Measurements from ENCODE around the gene SPZ1. TPM values are rescaled to one million over a fixed set of nuclear protein-coding genes. Genes with fewer than 3 reads are reported as not detected.

SPZ1 gene
- total RNA-seq, 4 donors from 2014 or later = not detected

DNA sequence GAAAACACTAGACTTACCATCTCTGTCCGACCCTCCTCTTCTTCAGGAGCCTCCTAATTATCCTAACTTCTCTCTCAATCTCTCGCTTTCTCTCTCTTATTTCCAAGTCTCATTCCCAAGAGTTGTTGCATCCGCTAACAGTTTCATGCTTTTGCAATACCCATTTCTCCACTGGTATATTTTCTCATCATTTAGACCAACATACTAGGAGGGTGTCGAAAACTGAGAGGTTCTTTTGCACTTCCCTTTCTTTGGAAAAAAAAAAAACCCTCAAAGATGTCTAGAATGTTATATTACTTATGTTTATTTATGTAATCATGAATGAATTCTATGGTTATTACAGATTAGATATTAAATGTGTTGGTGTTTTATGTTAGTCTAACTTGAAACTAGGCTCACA is 35.9 kb downstream of the SPZ1 start:
- TF ChIP-seq POLR2A (IDR thresholded peaks at IDR 0.05) (no peak), CTCF (IDR thresholded peaks at IDR 0.05 in 4 of 5, conservative IDR thresholded peaks at IDR 0.05 in 1 of 5) (no peak)
- DNase-seq (no peak), ATAC-seq (no peak)
- intact Hi-C loops (cut with DNase I; ENCODE audit: low total_unique reads) (no loop called here), in situ Hi-C loops (cut with MboI; ENCODE audit: low sequenced_read_pairs in 4 of 4) (no loop called here)
- no peaks in the 10 kb centered on the region for H3K27me3 ChIP-seq
- no peaks in the 10 kb centered on the region for H3K36me3 ChIP-seq
- no peaks in the 10 kb centered on the region for H3K9me3 ChIP-seq
- H3K4me1 ChIP-seq = no peaks in the 10 kb centered on the region
- no peak overlapping the region for H3K4me3 ChIP-seq
- no peak overlapping the region for H3K27ac ChIP-seq

DNA sequence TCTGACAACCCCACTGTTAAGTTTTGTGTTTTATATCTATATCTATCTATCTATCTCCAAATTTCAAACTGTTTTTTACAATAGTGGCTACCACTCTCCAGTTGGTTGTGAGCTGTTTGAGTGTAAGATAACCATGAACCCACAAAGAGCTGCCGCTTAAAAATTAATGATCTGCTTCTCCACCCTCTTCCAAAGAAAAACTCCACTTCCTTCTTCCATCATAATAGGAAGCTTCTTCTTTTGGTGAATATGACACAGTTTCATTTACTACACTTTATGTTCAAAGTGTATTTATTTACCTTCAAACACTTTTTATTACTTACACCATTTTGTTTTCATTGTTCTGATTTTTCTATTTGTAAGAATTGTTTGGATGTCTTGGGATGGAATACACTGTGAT is 37.9 kb downstream of the SPZ1 start:
- Histone ChIP-seq H3K4me3 (no peak overlapping the region), H3K27me3 (no peaks in the 10 kb centered on the region), H3K27ac (no peak overlapping the region), H3K9me3 (no peaks in the 10 kb centered on the region), H3K4me1 (no peaks in the 10 kb centered on the region), H3K36me3 (no peaks in the 10 kb centered on the region)
- no peak for DNase-seq
- in situ Hi-C loops (cut with MboI; ENCODE audit: low sequenced_read_pairs in 4 of 4) (no loop called here), intact Hi-C loops (cut with DNase I; ENCODE audit: low total_unique reads) (no loop called here)
- TF ChIP-seq POLR2A (IDR thresholded peaks at IDR 0.05) (no peak), CTCF (IDR thresholded peaks at IDR 0.05 in 4 of 5, conservative IDR thresholded peaks at IDR 0.05 in 1 of 5) (no peak)
- ATAC-seq = no peak

- H3K4me3 ChIP-seq = no peak overlapping the region
- DNase-seq (no peak), ATAC-seq (no peak)
- in situ Hi-C loops (cut with MboI; ENCODE audit: low sequenced_read_pairs in 4 of 4) (no loop called here), intact Hi-C loops (cut with DNase I; ENCODE audit: low total_unique reads) (no loop called here)
- H3K27me3 ChIP-seq = no peaks in the 10 kb centered on the region
- H3K4me1 ChIP-seq = no peaks in the 10 kb centered on the region
- H3K36me3 ChIP-seq = no peaks in the 10 kb centered on the region
- no peak for TF ChIP-seq POLR2A (IDR thresholded peaks at IDR 0.05)
- no peak for TF ChIP-seq CTCF (IDR thresholded peaks at IDR 0.05 in 4 of 5, conservative IDR thresholded peaks at IDR 0.05 in 1 of 5)
- H3K27ac ChIP-seq = no peak overlapping the region
- H3K9me3 ChIP-seq = no peaks in the 10 kb centered on the region
Measured at GRCh38 chr5:80360914-80361444, 41.2 kb downstream of the SPZ1 start.

- Histone ChIP-seq H3K9me3 (no peaks in the 10 kb centered on the region), H3K4me3 (no peak overlapping the region), H3K36me3 (no peaks in the 10 kb centered on the region), H3K27ac (no peak overlapping the region), H3K4me1 (no peaks in the 10 kb centered on the region), H3K27me3 (no peaks in the 10 kb centered on the region)
- in situ Hi-C loops (cut with MboI; ENCODE audit: low sequenced_read_pairs in 4 of 4) (no loop called here), intact Hi-C loops (cut with DNase I; ENCODE audit: low total_unique reads) (no loop called here)
- ATAC-seq (no peak), DNase-seq (no peak)
- no peak for TF ChIP-seq POLR2A (IDR thresholded peaks at IDR 0.05)
- TF ChIP-seq CTCF (IDR thresholded peaks at IDR 0.05 in 4 of 5, conservative IDR thresholded peaks at IDR 0.05 in 1 of 5) = no peak
Measured at GRCh38 chr5:80364892-80365291, 45.1 kb downstream of the SPZ1 start.

Measured in gastrocnemius medialis (tissue), 4 donors.